Fibroblast of the aortic adventitia (primary cell): ENCODE results near the gene NFAT5. TPM values are rescaled to one million over a fixed set of nuclear protein-coding genes. Genes with fewer than 3 reads are reported as not detected.

ENCODE experiments used
- DNase-seq: peaks from one replicate; pipeline ENCODE4 v3.0.0-alpha.2; 2010; ENCODE audit warnings: low read depth
- H3K4me3 ChIP-seq: 2 replicates; pipeline ENCODE4 v1.5.1; 2011; ENCODE audit warnings: low read depth, mild to moderate bottlenecking, control low read depth, low read length, moderate library complexity
- total RNA-seq: library from RNA; depleted of rRNA; stranded (reverse); fragments of >200 nt; gene quantifications from 2 replicates; pipeline ENCODE4 v1.2.3, GENCODE V29; 2012; ENCODE audit warnings: low replicate concordance
- TF ChIP-seq, protein P1 (sequence below): IDR thresholded peaks from 2 replicates; pipeline ENCODE4 v1.5.1; 2011; ENCODE audit warnings: mild to moderate bottlenecking, low read length, control low read depth, inconsistent platforms; ENCODE audit not compliant: insufficient read depth

The NFAT5 gene
- total RNA-seq, 1 donor, result 53.9 TPM

DNA sequence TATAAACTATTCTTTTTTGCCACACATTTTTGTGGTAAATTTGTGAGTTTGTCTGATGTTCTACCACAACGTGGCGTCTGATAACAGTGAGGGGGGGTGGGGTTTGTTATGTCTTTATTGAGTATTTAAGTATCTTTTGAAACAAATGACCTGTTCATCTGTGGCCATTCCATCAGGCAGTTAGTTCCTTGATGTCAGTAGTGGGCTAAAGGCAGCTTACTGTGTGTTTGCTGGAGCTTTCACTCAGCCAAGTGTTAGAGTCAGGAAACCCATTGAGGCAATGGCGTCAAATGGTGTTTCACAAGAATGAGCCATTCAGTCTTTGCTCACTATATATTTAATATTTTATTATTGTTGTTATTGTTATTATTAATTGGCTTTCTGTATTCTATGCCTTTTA lies 132.6 kb downstream of the NFAT5 start:
- TF ChIP-seq, protein P1, sequence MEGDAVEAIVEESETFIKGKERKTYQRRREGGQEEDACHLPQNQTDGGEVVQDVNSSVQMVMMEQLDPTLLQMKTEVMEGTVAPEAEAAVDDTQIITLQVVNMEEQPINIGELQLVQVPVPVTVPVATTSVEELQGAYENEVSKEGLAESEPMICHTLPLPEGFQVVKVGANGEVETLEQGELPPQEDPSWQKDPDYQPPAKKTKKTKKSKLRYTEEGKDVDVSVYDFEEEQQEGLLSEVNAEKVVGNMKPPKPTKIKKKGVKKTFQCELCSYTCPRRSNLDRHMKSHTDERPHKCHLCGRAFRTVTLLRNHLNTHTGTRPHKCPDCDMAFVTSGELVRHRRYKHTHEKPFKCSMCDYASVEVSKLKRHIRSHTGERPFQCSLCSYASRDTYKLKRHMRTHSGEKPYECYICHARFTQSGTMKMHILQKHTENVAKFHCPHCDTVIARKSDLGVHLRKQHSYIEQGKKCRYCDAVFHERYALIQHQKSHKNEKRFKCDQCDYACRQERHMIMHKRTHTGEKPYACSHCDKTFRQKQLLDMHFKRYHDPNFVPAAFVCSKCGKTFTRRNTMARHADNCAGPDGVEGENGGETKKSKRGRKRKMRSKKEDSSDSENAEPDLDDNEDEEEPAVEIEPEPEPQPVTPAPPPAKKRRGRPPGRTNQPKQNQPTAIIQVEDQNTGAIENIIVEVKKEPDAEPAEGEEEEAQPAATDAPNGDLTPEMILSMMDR, result no peak
- H3K4me3 ChIP-seq, result no peak overlapping the region
- no peak for DNase-seq

- DNase-seq, result no peak
- TF ChIP-seq, protein P1, result no peak
- H3K4me3 ChIP-seq, result no peak overlapping the region
Observed at GRCh38 chr16:69699915-69700314, 134.1 kb downstream of the NFAT5 start.

- H3K4me3 ChIP-seq, result no peak overlapping the region
- no peak for DNase-seq
- TF ChIP-seq, protein P1, result no peak
Observed at GRCh38 chr16:69701452-69701851, 135.7 kb downstream of the NFAT5 start.

- DNase-seq, result no peak
- H3K4me3 ChIP-seq, result no peak overlapping the region
- TF ChIP-seq, protein P1, result no peak
Observed at GRCh38 chr16:69701866-69702265, 136.1 kb downstream of the NFAT5 start.

DNA sequence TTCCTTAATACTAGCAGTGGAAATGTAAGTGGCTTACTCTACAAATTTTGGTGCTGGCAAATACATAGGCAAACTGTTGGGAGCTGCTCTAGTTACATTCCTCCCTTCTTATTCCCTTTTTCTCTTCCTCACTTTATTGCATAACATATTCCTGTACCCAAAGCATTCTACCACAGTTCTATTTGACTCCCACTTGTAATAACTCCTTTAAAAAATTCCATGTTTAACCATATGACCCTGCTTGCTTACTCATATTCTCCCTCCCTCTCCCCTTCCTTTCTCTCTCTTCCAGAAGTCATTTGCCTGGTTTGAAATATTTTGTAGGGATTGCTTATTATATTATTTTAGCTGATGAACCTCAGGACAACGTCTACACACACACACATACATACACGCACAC lies 137.9 kb downstream of the NFAT5 start:
- TF ChIP-seq, protein P1, result no peak
- no peak overlapping the region for H3K4me3 ChIP-seq
- DNase-seq, result peak; percentile 45

GRCh38 chr16:69706256-69706974 lies 140.6 kb downstream of the NFAT5 start:
- TF ChIP-seq, protein P1, result no peak
- no peak overlapping the region for H3K4me3 ChIP-seq
- DNase-seq, result peak; percentile 75

- no peak overlapping the region for H3K4me3 ChIP-seq
- DNase-seq, result no peak
- TF ChIP-seq, protein P1, result no peak
Observed at GRCh38 chr16:69706975-69707340, 141.2 kb downstream of the NFAT5 start.
